HL-60 (cell line): ENCODE results near the gene IGSF23.

Experiments
- CTCF ChIP-seq: IDR thresholded peaks from one replicate; pipeline ENCODE4 v1.5.1; 2011; ENCODE audit warnings: low read length, control low read depth, inconsistent platforms; ENCODE audit not compliant: insufficient read depth
- POLR2AphosphoS5 ChIP-seq: IDR thresholded peaks from 2 replicates; pipeline ENCODE4 v1.6.1; 2012; ENCODE audit warnings: low read depth
- REST ChIP-seq: IDR thresholded peaks from 2 replicates; pipeline ENCODE4 v1.6.1; 2012; ENCODE audit warnings: low read depth; ENCODE audit not compliant: insufficient replicate concordance

GRCh38 chr19:44574186-44574950 lies 39.0 kb upstream of the IGSF23 start:
- TF ChIP-seq CTCF (no peak), REST (no peak), POLR2AphosphoS5 (no peak)
